ENCODE measurements around the gene ADARB2.

Gene ADARB2

GRCh38 chr10:1594372-1595241 lies 142.7 kb downstream of the ADARB2 start:
- ChIA-PET CTCF (no interaction called here), POLR2A (no interaction called here)
- no peak for TF ChIP-seq SP1 (IDR thresholded peaks at IDR 0.05)
- no peak for TF ChIP-seq NFRKB (IDR thresholded peaks at IDR 0.05)
- TF ChIP-seq TARDBP (IDR thresholded peaks at IDR 0.05), result no peak
- TF ChIP-seq ELF4 (IDR thresholded peaks at IDR 0.05), result no peak
- no peak for TF ChIP-seq CTBP1 (IDR thresholded peaks at IDR 0.05; ENCODE audit: borderline replicate concordance)
- no peak for TF ChIP-seq FOXK2 (IDR thresholded peaks at IDR 0.05)
- TF ChIP-seq SUZ12 (IDR thresholded peaks at IDR 0.05), result no peak
- TF ChIP-seq L3MBTL2 (conservative IDR thresholded peaks at IDR 0.05), result no peak
- TF ChIP-seq HDGF (IDR thresholded peaks at IDR 0.05; ENCODE audit: borderline replicate concordance), result no peak
- TF ChIP-seq PKNOX1 (IDR thresholded peaks at IDR 0.05), result no peak
- TF ChIP-seq BHLHE40 (IDR thresholded peaks at IDR 0.05; ENCODE audit: borderline replicate concordance), result no peak
- TF ChIP-seq FOXA1 (IDR thresholded peaks at IDR 0.05), result no peak
- no peak for TF ChIP-seq LEF1 (IDR thresholded peaks at IDR 0.05; ENCODE audit: borderline replicate concordance)
- TF ChIP-seq ARNT (IDR thresholded peaks at IDR 0.05), result no peak
- no peak for TF ChIP-seq ZNF384 (IDR thresholded peaks at IDR 0.05)
- TF ChIP-seq FOXM1 (IDR thresholded peaks at IDR 0.05; ENCODE audit: borderline replicate concordance), result no peak
- no peak for DNase-seq (ENCODE audit: extremely low spot score)

- DNase-seq (ENCODE audit: extremely low spot score), result no peak
- ChIA-PET POLR2A (no interaction called here), CTCF (no interaction called here)
- TF ChIP-seq ELF4 (IDR thresholded peaks at IDR 0.05) (no peak), ARNT (IDR thresholded peaks at IDR 0.05) (no peak)
These were observed 145.6 kb downstream of the ADARB2 start for GRCh38 chr10:1591742-1592141.

- no peak for DNase-seq (ENCODE audit: extremely low spot score)
- TF ChIP-seq LEF1 (IDR thresholded peaks at IDR 0.05; ENCODE audit: borderline replicate concordance) (no peak), SUZ12 (IDR thresholded peaks at IDR 0.05) (no peak), ARNT (IDR thresholded peaks at IDR 0.05) (no peak), SP1 (IDR thresholded peaks at IDR 0.05) (no peak), FOXM1 (IDR thresholded peaks at IDR 0.05; ENCODE audit: borderline replicate concordance) (no peak), L3MBTL2 (conservative IDR thresholded peaks at IDR 0.05) (no peak), FOXK2 (IDR thresholded peaks at IDR 0.05) (no peak), NFRKB (IDR thresholded peaks at IDR 0.05) (no peak), ZNF384 (IDR thresholded peaks at IDR 0.05) (no peak), ELF4 (IDR thresholded peaks at IDR 0.05) (no peak), BHLHE40 (IDR thresholded peaks at IDR 0.05; ENCODE audit: borderline replicate concordance) (no peak), FOXA1 (IDR thresholded peaks at IDR 0.05) (no peak), CTBP1 (IDR thresholded peaks at IDR 0.05; ENCODE audit: borderline replicate concordance) (no peak), TARDBP (IDR thresholded peaks at IDR 0.05) (no peak), PKNOX1 (IDR thresholded peaks at IDR 0.05) (no peak), HDGF (IDR thresholded peaks at IDR 0.05; ENCODE audit: borderline replicate concordance) (no peak)
- POLR2A ChIA-PET, result no interaction called here
- CTCF ChIA-PET, result no interaction called here
These were observed 146.3 kb downstream of the ADARB2 start for GRCh38 chr10:1591045-1591444.

- ChIA-PET POLR2A (no interaction called here), CTCF (no interaction called here)
- TF ChIP-seq FOXA1 (IDR thresholded peaks at IDR 0.05) (no peak), BHLHE40 (IDR thresholded peaks at IDR 0.05; ENCODE audit: borderline replicate concordance) (no peak), L3MBTL2 (conservative IDR thresholded peaks at IDR 0.05) (no peak), ELF4 (IDR thresholded peaks at IDR 0.05) (no peak), SUZ12 (IDR thresholded peaks at IDR 0.05) (no peak), LEF1 (IDR thresholded peaks at IDR 0.05; ENCODE audit: borderline replicate concordance) (no peak), CTBP1 (IDR thresholded peaks at IDR 0.05; ENCODE audit: borderline replicate concordance) (no peak), NFRKB (IDR thresholded peaks at IDR 0.05) (no peak), ARNT (IDR thresholded peaks at IDR 0.05) (no peak), ZNF384 (IDR thresholded peaks at IDR 0.05) (no peak), PKNOX1 (IDR thresholded peaks at IDR 0.05) (no peak), TARDBP (IDR thresholded peaks at IDR 0.05) (no peak), SP1 (IDR thresholded peaks at IDR 0.05) (no peak), FOXK2 (IDR thresholded peaks at IDR 0.05) (no peak), HDGF (IDR thresholded peaks at IDR 0.05; ENCODE audit: borderline replicate concordance) (no peak), FOXM1 (IDR thresholded peaks at IDR 0.05; ENCODE audit: borderline replicate concordance) (no peak)
- no peak for DNase-seq (ENCODE audit: extremely low spot score)
These were observed 148.1 kb downstream of the ADARB2 start for GRCh38 chr10:1589257-1589656.

- TF ChIP-seq HDGF (IDR thresholded peaks at IDR 0.05; ENCODE audit: borderline replicate concordance) (no peak), CTBP1 (IDR thresholded peaks at IDR 0.05; ENCODE audit: borderline replicate concordance) (no peak), BHLHE40 (IDR thresholded peaks at IDR 0.05; ENCODE audit: borderline replicate concordance) (no peak), FOXA1 (IDR thresholded peaks at IDR 0.05) (no peak), LEF1 (IDR thresholded peaks at IDR 0.05; ENCODE audit: borderline replicate concordance) (no peak), ELF4 (IDR thresholded peaks at IDR 0.05) (no peak), FOXM1 (IDR thresholded peaks at IDR 0.05; ENCODE audit: borderline replicate concordance) (no peak), PKNOX1 (IDR thresholded peaks at IDR 0.05) (no peak), TARDBP (IDR thresholded peaks at IDR 0.05) (no peak), SUZ12 (IDR thresholded peaks at IDR 0.05) (no peak), SP1 (IDR thresholded peaks at IDR 0.05) (no peak), ZNF384 (IDR thresholded peaks at IDR 0.05) (no peak), NFRKB (IDR thresholded peaks at IDR 0.05) (no peak), L3MBTL2 (conservative IDR thresholded peaks at IDR 0.05) (no peak), FOXK2 (IDR thresholded peaks at IDR 0.05) (no peak), ARNT (IDR thresholded peaks at IDR 0.05) (no peak)
- no peak for DNase-seq (ENCODE audit: extremely low spot score)
- CTCF ChIA-PET, result no interaction called here
- POLR2A ChIA-PET, result no interaction called here
These were observed 154.6 kb downstream of the ADARB2 start for GRCh38 chr10:1582739-1583138.

Data from HEK293T (cell line).